CD4-positive, alpha-beta T cell treated with Interferon gamma for 1 hour (primary cell): ENCODE data around the gene JPH3.

ENCODE experiments used
- DNase-seq: peaks from one replicate; pipeline ENCODE4 v3.0.0-alpha.2; 2020

JPH3 gene

DNA sequence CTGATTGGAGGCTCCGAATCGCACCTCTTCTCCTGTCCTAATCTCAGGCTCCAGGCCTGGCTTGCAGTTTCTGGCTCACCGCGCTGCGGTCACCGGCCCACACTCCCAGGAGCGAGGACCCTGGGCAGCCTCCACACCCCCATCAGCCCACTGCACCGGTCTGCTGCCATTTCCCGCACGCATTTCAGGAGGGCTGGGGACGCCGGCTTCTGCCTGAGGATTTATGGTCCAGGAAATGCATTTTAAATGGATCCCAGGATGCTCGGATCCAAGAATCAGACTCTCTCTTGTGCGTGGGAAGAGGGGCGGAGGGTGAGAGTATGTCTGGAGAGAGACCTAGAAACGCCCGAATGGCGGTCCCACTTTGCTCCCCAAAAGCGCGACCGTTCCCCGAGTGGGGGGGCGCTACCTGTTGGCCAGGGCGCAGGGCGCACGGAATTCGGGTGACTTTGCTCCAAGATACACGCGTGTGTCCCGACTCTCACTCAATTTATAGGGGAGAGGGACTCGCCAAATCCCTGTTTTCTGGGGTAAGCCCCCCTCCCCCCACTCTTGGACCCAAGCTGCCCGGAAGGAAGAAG lies 817 bp upstream of the JPH3 start:
- DNase-seq: no peak

DNA sequence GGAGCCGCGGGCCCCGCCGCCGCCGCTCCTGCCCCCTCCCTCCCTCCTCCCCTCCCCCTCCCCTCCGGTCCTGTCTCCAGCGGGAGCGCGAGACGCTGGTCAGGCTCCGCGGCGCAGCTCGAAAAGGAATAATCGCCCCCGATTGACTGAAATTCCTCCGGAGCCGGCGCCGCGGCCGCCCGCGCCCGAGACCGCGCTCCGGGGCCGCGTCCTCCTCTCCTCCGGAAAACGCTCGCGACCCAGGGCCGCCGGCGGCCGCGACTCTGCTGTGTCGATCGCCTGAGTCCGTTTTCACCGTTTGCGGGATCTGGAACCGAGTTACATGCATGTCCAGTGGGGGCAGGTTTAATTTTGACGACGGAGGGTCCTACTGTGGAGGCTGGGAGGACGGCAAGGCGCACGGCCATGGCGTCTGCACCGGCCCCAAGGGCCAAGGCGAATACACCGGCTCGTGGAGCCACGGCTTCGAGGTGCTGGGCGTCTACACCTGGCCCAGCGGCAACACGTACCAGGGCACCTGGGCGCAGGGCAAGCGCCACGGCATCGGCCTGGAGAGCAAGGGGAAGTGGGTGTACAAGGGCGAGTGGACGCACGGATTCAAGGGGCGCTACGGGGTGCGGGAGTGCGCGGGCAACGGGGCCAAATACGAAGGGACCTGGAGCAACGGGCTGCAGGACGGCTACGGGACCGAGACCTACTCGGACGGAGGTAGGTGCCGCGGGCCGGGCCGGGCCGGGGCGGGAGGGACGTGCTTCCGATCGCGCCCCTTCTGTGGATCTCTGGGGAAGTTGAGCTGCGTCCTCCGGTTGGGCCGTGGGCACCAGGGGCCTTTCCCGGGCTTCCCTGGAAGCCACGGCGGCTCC lies 744 bp downstream of the JPH3 start:
- no peak for DNase-seq

DNA sequence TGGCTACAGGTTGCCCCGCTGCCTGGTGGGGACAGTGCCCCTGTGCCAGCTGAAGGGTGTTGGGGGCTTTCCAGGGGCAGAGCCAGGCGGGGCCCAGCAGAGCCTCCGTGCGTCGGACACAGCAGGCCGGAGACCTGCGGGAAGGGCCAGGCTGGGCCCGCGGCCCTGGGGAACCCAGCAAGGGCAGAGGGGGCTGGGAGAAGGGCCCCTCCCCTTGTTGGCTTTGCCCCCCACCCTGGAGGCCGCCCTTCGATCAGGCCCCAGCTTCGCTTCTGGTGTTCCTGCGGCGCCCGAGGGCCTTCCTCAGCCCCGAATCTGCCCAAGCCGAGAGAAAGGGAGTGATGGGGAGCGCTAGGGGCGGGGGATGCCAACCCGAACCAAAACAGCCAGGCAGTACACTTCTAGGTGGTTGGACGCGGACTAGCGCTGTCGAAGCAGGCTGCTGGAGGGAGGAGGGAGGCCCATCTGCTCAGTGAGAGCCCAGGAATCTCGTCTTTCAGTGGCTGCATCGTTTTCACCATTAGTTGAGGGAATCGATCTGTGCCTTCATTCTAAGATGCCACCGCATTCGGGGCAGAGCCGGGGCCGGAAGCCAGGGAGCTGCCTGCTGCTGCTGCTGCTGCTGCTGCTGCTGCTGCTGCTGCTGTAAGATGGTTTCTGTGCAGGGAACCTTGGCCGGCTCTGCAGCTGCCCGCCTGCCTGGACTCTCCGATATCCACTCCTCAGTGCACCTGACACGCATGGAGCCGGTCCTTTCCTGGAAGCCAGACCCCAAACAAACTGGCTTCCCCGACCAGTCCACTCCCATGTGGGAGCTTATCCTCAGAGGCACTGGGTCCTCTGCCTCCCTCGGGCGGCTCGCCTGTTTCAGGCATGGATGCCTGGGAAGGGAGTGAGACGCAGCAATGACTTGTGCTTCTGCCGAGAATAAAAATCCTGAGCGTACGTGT lies 1.7 kb downstream of the JPH3 start:
- no peak for DNase-seq

DNA sequence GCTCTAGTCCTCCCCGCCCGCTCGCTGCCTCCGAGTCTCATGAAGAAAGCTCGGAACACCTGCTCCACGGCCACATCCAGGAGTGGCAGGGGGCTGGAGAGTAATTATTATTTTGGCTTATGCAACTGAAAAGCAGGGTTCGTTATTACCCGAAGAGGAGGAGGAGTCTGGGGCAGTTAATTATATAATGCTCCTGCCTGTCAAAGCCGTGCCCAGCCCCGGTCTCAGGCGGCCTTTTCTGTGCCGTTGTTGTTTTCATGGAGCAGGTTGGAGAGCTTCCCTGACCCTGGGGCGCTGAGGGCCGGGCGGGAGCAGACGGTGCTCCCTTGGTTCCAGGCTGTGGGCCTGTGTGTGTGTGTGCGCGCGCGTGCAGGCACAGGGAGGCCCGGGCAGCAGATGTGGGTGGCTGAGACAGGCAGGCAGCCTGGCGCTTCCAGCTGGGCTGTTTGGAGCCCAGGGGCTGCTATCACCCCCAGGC lies 2.4 kb downstream of the JPH3 start:
- no peak for DNase-seq

DNA sequence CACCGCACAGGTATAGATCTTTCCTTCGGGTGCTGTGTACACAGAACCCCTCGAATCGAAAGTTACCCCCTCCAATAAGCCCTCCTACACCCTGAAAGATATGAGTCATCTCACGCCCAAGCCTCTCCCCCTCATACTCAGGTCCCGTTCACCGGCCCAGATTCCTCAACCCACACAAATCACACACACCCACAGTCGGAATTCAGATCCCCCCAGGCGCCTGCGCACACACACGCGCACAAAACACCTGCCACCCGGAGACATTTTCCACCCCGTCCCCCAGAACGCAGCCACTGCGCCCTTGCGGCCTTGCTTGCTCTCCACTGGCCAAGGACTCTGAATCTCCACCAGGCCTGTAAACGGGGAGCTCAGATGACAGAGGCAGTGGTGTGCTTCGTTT lies 4.9 kb downstream of the JPH3 start:
- DNase-seq: no peak

DNA sequence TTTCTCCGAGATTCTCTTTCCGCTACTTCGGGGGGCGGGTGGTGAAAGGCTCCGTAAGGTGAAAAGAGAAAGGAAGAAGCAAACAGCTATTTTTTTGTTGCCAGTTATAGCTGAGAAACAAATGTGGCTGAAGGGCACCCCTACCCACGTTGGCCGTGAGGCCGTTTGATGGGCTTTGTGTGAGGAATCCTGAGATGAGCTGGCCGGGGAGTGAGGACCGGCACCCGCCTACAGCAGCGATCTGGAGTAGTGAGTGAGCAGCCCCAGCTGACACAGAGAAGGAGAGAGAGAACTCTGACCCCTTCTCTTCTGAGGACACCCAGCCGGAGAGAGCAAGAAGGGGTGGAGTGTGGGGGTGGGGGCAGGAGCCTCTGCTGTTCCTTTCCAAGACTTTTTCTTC lies 5.6 kb downstream of the JPH3 start:
- no peak for DNase-seq

DNA sequence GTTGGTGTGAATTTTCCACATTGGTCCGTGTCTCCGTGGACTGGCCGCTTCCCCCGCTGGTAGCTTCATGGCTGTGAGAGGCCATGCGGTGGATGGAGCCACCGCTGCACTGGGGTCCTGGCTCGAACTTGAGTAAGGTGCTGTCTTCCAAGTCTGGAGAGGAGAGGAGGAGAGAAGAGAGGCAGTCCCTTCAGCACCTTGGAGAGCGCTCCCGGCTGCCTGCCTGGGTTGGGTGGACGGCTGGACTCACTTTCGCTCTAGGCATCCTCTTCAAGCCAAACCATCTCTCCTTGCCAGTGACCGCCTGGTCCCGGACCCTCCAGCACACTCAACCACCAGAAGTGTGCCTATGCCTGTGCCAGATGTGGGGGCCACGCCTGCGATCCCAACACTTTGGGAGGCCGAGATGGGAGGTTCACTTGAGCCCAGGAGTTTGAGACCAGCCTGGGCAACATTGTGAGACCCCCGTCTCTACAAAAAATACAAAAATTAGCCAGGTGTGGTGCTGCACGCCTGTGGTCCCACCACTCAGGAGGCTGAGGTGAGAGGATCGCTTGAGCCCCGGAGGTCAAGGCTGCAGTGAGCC lies 6.2 kb downstream of the JPH3 start:
- DNase-seq: no peak

DNA sequence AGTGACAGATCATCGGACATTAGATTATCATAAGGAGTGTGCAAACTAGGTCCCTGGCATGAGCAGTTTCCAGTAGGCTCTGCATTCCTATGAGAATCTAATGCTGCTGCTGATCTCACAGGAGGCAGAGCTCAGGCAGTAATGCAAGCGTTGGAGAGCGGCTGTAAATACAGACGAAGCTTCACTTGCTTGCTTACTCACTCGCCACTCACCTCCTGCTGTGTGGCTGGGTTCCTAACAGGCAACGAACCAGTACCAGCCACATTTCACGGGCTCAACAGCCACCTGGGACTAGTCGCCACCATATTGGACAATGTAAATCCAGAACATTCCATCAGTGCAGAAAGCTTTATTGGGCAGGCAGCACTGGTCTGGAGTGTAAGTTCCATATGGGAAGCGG lies 7.7 kb downstream of the JPH3 start:
- no peak for DNase-seq

DNA sequence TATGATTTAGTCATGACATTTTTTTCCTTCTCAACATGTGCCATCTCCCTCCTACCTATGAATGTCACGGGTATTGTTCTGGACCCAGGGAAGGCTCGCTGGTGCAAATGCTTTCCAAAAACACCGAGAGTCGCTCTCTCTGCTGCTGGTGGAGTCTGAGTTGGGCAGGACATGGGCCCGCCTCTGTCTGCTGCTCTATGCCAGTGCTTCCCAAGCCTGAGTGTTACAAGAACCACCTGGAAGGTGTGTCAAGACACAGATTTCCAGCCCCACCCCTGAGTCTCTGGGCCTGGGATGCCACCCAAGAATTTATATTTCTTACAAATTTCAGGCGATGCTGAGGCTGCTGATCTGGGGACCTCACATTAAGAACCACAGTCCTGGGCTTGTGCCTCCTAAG lies 9.1 kb downstream of the JPH3 start:
- DNase-seq: no peak

DNA sequence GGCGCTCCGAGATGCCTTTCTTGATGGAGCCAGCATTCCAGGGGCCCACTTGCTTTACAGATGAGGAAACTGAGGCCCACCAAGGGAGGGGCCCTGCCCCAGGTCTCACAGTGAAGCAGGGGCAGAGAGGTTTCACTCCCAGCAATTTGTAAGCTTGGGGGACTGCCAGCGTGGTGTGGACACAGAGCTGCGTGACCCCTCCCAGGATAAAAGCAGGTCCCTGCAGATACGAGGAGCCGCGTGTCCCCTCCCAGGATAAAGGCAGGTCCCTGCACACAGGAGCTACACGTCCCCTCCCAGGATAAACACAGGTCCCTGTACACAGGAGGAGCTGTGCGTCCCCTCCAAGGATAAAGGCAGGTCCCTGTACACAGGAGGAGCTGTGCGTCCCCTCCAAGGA lies 11.7 kb downstream of the JPH3 start:
- no peak for DNase-seq

DNA sequence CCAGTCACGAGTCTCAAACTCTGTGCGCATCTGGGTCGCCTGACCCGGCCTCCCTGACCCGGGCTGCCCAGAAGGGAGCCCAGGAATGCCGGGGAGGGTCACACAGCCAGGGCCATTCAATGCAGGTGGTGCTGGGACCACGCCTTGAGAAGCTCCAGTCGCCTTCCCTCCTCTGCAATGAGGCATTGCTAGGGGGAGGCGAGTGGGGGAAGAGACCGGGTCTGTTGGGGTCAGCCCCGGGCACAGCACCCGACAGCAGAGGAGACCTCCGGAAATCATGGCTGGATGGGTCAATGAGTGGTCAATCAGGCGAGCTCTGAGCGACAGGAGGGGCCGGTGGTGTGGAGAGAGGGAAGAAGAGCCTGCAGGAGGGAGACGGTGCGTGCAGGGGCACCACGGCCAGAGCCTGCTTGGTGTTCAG lies 13.3 kb downstream of the JPH3 start:
- DNase-seq: no peak

DNA sequence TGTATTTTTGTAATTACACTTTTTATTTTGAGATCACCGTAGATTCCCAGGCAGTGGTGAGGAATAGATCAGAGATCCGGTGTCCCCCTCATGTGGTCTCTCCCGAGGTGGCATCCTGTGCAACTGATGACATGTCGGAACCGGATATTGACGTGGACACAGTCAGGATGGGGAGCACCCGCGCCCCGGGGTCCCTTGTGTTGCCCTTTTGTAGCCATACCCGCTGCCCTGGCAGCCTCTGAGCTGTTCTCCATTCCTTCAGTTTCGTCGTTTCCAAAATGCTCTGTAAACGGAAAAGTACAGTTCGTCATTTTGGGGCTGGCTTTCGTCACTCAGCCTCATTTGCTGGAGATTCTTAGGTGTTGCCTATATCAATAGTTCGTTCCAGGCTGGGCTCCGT lies 14.2 kb downstream of the JPH3 start:
- DNase-seq: no peak

DNA sequence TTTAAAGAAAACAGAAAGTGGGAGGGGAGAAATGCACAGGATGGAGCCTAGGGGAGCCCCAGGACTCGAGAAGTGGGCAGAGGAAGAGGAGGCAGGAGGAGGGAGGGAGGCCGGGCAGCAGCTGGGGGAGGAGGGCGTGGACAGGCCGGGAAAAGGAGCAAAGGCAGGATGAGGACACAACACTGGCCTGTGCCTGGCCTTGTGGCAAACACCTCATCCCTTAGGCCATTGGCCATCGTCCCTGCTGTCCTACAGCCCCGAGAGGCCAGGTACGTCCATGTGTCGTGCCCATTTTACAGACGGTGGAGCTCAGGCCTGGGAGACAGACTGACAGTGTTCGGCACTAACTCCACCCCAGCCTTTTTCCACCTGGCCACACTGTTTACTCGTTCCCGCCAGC lies 15.9 kb downstream of the JPH3 start:
- DNase-seq: no peak

DNA sequence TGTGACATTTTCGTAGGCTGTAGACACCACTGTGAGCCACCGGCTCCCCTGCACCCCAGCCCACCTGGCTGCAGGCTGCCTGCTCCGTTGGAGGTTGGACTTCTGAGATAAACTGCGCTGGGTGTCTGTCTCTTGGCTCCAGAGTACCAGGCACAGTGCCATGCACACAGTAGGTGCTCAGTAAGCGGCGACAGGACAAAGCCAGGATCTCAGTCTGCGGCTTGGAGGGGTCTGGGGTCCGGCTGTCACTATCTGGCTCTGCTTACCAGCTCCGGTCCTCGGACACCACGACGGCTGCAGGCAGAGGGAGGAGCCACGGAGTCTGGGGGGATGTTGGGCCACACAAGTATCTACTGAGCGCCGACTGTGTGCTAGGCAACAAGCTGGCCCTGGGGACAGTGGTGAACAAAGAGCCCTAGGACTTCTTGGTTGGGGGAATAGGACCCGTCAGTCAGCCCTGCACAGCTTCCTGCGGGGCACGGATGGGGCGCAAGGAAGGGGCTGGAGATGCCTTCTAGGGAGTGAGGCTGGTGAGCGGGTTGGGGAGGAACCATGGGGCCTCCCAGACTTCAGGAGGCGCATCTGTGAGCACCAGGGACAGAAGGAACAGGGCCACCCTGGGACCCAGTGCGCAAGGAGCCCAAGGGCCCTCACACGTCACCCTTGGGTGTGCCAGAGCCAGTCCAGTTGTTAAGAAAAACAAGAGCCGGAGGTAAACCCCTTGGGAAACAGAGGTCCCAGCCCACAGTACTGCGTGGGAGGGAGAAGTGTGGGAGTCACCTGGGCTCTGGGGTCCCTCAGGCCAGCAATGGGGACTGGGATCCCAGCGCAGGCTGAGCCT lies 17.3 kb downstream of the JPH3 start:
- DNase-seq: no peak

DNA sequence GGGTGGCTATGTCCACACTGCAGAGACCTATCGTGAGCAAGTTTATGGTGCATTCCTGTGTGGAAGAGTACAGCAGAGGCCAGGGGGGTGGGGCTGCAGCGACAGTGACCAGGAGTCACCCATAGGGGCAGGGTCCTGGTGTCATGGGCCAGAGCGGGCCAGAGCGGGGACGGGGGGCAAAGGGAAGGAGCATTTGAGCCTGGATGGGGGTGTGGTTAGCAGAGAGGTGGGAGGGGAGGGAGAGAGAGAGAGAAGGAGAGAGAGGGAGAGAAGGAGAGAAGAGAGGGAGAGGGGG lies 17.8 kb downstream of the JPH3 start:
- DNase-seq: no peak

DNA sequence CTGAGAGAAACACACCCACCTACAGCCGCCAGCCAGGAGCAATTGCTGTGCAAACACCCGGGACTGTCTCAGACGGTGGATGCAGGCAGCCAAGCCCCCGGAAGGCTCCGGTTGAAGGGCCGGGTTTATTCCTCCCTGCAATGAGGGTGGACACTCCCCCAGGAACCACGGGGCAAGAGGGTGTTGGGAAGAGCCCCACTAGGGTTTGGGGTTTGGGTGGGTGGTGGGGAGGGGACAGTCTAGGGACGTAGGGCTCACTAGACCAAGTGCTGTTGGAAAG lies 19.2 kb downstream of the JPH3 start:
- no peak for DNase-seq

DNA sequence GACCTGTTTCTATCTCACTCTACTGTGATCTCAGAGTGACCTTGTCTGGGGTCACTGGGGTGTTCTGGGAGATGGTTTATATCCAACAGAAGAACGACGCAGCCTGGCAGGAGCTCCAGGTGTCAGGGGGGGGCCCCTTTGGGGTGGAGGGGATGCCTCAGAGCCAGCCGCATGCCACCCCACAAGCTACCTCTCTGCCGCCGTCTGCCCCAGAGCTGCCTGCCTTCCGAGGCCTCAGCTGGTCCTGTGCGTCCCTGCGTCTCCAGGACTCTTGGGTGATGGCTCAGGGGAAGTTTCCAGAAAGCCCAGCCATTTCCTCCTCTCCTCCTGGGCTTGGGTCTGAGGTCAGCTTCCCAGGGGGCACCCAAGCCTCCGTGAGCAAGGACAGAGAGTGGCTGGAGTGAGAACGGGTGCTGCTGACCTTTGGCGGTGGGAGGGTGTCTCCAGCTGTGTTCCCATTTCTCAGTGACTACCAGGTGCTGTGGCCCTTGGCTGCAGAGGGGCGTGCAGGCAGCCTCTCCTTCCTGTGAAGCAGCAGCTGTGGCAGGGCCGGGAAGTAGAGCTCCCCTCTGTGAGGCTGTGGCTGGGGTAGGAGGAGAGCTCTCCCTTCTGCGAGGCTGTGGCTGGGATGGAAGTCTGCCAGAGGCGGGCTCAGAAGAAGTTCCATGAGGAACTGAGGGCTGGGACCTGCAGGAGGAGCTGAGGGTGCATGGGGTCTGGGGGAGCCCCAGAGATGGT lies 19.8 kb downstream of the JPH3 start:
- DNase-seq: no peak

DNA sequence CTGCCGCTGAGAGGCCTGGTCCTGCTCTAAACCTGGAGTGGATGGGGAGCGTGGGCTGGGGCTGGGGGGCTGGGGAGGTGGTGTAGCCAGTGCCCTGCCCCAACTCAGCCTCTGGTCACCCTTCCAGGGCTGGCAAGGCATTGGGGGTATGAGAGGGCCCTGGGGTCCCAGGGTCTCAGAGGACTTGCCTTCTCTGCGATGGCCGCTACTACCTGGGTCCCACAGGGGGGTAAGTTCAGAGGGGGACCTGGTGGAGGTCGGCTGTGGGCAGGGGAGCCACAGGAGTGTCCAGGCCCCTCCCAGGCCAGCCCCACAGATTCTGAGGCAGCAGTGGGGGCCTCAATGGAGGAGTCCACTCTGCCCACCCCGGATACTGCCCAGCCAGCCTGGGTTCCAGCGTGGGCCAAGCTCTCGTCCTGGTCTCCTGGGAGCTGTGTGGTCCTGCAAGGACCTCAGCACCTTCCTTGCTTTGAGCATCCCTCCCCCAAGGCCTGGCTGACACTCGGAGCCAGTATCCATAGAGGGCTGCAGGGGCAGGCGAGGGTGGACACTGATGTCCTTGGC lies 20.5 kb downstream of the JPH3 start:
- DNase-seq: no peak

DNA sequence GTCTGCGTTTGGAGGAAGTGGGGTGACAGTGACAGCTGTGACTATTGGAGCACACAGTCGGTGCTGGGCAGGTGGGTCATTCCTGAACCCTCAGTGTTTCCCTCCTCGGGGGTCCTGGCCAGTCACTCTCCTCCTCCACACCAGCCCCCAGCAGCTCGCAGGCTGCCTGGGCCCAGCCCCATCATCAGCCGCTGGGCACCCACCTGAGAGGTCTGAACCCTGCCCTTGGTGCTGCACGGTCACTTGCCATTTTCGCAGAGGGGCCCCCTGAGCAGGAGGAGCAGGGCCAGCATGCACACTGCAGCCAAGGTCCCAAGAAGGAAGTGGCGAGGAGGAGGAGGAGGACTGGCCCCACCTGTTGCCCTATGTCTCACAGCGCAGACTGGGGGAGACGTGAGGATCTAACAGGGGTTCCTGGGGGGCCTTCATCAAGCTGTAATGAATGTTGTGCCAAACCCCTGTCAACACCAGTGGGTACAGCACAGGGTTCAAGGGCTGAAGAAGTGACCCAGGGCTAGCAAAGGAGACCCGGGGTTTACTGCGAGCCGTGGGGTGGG lies 23.0 kb downstream of the JPH3 start:
- no peak for DNase-seq

DNA sequence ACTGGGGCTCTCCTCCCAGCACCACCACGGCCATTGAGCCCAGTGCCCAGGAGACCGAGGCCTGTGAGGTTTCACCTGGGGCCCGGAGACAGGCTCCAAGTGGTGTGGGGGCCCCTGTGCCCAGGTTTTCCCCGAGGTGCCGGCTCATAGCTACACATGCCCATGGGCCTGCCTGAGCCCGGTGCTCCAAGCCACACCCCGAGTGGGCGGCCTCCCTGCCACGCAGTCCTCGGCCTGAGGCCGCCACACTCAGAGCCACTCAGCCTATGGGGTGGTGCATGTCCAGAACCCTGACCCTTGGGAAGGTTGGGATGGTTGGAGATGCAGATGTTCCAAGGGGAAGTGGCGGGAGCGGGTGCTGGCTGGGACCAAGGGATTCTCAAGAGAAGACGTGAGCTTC lies 24.1 kb downstream of the JPH3 start:
- no peak for DNase-seq

DNA sequence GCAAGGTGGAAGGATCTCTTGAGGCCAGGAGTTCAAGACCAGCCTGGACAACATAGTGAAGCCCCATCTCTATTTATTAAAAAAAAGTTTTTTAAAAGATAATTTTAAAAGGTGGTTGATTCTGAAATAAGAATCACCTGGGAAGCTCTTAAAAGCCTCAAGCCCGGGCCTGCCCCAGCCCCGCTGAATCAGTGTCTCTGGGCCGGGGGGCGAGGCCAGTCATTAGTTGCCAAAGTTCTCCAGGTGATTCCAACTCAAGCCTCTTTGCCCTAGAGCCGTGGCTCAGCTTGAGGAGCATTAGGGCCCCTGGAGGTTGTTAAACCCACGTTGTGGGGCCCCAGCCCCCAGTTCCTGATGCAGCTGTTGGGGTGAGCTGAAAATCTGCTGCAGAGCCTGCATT lies 24.6 kb downstream of the JPH3 start:
- no peak for DNase-seq
